T-cell (primary cell): ENCODE data around the gene FRMD1. TPM values are rescaled to one million over a fixed set of nuclear protein-coding genes. Genes with fewer than 3 reads are reported as not detected.

Experiments
- ATAC-seq, 4 experiments: fragments of 200-7000 bp in 3 of 4; fragments of 150-1000 bp in 1 of 4; cut with Tn5 transposase; replicated peaks in 1 of 4; 1 replicate in 3 of 4; 2 replicates in 1 of 4; pipeline ENCODE4 v1.10.0; 2021; ENCODE audit warnings: moderate library complexity in 3 of 4, mild to moderate bottlenecking in 2 of 4, moderate number of reproducible peaks in 1 of 4
- CTCF ChIA-PET, 2 donors: fragments of 300-600 bp; sonication (Branson Sonifier 250); formaldehyde crosslinking; loops; one replicate each; lab custom pipeline; 2022; ENCODE audit warnings: antibody characterized with exemption in 2 of 2; lab: Charles Lee
- POLR2A ChIA-PET, 2 donors: fragments of 300-600 bp; sonication (Branson Sonifier 250); formaldehyde crosslinking; loops; one replicate each; lab custom pipeline; 2022; ENCODE audit warnings: antibody characterized with exemption in 2 of 2; lab: Charles Lee
- DNase-seq, 35 experiments: peaks; one replicate each; pipeline versions ENCODE4 v3.0.0 to v3.0.0-alpha.2; 2013 to 2023
- H3K27ac ChIP-seq: one replicate; pipeline ENCODE4 v1.5.1; 2013; ENCODE audit warnings: low read length
- H3K27me3 ChIP-seq, 2 experiments: replicated peaks in 1 of 2; 1 replicate in 1 of 2; 2 replicates in 1 of 2; pipeline versions ENCODE4 v1.6.1 to v1.7.0; 2013; ENCODE audit warnings: low read length in 1 of 2, mixed read lengths in 1 of 2; ENCODE audit not compliant: control insufficient read depth in 2 of 2, insufficient read depth in 2 of 2; ENCODE audit errors: extremely low read depth in 1 of 2
- H3K36me3 ChIP-seq, 2 donors: 1 replicate in 1 of 2; 2 replicates in 1 of 2; pipeline versions ENCODE4 v1.6.1 to v1.7.0; 2013; ENCODE audit warnings: low read length in 1 of 2; ENCODE audit not compliant: control insufficient read depth in 2 of 2, insufficient read depth in 1 of 2; ENCODE audit errors: extremely low read depth in 1 of 2
- H3K4me1 ChIP-seq, 2 experiments: 1 replicate in 1 of 2; 2 replicates in 1 of 2; pipeline versions ENCODE4 v1.6.1 to v1.7.0; 2013; ENCODE audit warnings: low read length in 2 of 2, mixed read lengths in 1 of 2; ENCODE audit not compliant: insufficient read depth in 2 of 2, control insufficient read depth in 1 of 2; ENCODE audit errors: extremely low read depth in 1 of 2
- H3K4me3 ChIP-seq, 2 donors: 1 replicate in 1 of 2; 2 replicates in 1 of 2; pipeline versions ENCODE4 v1.5.1 to v1.7.0; 2013; ENCODE audit warnings: mild to moderate bottlenecking in 2 of 2, low read length in 1 of 2, moderate library complexity in 1 of 2; ENCODE audit not compliant: control insufficient read depth in 1 of 2; ENCODE audit errors: extremely low read depth in 1 of 2
- H3K9me3 ChIP-seq: 2 replicates; pipeline ENCODE4 v1.7.0; 2013
- H3K27ac Mint-ChIP-seq, 2 donors: one replicate each; pipeline ENCODE4 v1.8.0; 2020 to 2021; ENCODE audit warnings: mild to moderate bottlenecking in 2 of 2, mixed read lengths in 2 of 2
- H3K27me3 Mint-ChIP-seq, 2 donors: one replicate each; pipeline ENCODE4 v1.8.0; 2021 to 2022; ENCODE audit warnings: mixed read lengths in 2 of 2
- H3K36me3 Mint-ChIP-seq: one replicate; pipeline ENCODE4 v1.8.0; 2021; ENCODE audit warnings: mixed read lengths
- H3K4me1 Mint-ChIP-seq, 3 donors: one replicate each; pipeline ENCODE4 v1.8.0; 2020 to 2022; ENCODE audit warnings: mixed read lengths in 3 of 3, mild to moderate bottlenecking in 1 of 3
- H3K4me3 Mint-ChIP-seq, 3 donors: one replicate each; pipeline ENCODE4 v1.8.0; 2020 to 2022; ENCODE audit warnings: mild to moderate bottlenecking in 3 of 3, mixed read lengths in 3 of 3, moderate library complexity in 3 of 3
- H3K9me3 Mint-ChIP-seq, 3 donors: one replicate each; pipeline ENCODE4 v1.8.0; 2020 to 2022; ENCODE audit warnings: mixed read lengths in 3 of 3
- WGBS: methylation state at CpG from one replicate; pipeline ENCODE4 v1.1.5; 2013; ENCODE audit warnings: missing lambda C conversion rate; ENCODE audit not compliant: insufficient coverage; 5-methylcytosine and 5-hydroxymethylcytosine counted together
- total RNA-seq, 35 experiments: library from RNA in 6 of 35; stranded (reverse) in 6 of 35; fragments of 120-200 nt in 1 of 35; gene quantifications; one replicate each; pipeline versions ENCODE4 v1.2.1 to v1.2.4 and lab custom pipeline; 2013 to 2026

The FRMD1 gene
- total RNA-seq, 5 donors from 2014 or later (not counting 1 experiment from before 2014, with no cell fraction given), result not detected

GRCh38 chr6:168075216-168075615 lies 3.8 kb downstream of the FRMD1 start:
- peaks cover 0 to 14% of the 10 kb centered on the region in 2 experiments for H3K27me3 ChIP-seq
- H3K9me3 Mint-ChIP-seq, result peaks cover 0 to 6% (median 0%) of the 10 kb centered on the region in 3 donors
- no peak overlapping the region for H3K4me3 Mint-ChIP-seq
- no peaks in the 10 kb centered on the region for H3K4me1 Mint-ChIP-seq
- no peaks in the 10 kb centered on the region for H3K9me3 ChIP-seq
- H3K4me3 ChIP-seq, result no peak overlapping the region
- CTCF ChIA-PET, result no interaction called here
- POLR2A ChIA-PET, result no interaction called here
- H3K36me3 Mint-ChIP-seq, result no peaks in the 10 kb centered on the region
- H3K27ac Mint-ChIP-seq, result no peak overlapping the region
- no peaks in the 10 kb centered on the region for H3K4me1 ChIP-seq
- H3K27me3 Mint-ChIP-seq, result peaks cover 0 to 7% of the 10 kb centered on the region in 2 donors
- 100% methylated on average over 1 of the region's 13 CpGs for WGBS
- DNase-seq, result no peak
- ATAC-seq, result no peak
- no peak overlapping the region for H3K27ac ChIP-seq
- no peaks in the 10 kb centered on the region for H3K36me3 ChIP-seq

DNA sequence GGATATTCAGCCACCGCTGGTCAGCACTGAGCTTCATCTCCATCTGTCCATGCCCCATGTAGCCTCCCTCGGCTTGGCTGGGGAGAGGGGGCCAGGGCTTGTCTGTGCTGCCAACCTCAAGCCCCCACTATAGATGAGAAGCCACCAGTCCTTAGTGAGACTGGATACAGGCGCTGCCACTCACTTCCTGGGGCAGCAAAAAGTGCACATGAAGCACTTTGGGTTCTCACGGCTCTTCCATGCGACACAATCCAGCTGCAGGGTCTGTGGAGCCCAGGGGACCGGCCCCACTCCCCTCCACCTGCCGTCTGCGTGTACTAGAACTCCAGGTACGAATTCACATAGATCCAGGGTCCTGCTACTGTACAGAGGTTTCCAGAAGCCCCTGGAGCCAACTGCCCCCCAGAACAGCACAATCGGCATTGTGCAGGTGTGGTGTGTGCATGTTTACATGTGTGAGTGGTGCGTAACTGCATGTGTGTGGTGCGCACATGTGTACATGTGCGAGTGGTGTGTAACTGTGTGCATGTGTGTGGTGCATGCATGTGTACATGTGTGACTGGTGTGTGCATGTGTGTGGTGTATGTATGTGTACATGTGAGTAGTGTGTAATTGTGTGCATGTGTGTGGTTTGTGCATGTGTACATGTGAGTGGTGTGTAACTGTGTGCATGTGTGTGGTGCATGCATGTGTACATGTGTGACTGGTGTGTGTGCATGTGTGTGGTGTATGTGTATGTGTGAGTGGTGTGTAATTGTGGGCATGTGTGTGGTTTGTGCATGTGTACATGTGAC lies 4.9 kb downstream of the FRMD1 start:
- Histone ChIP-seq H3K9me3 (no peaks in the 10 kb centered on the region), H3K4me3 (no peak overlapping the region), H3K27ac (no peak overlapping the region), H3K27me3 (peaks cover 0 to 11% of the 10 kb centered on the region in 2 experiments), H3K36me3 (no peaks in the 10 kb centered on the region), H3K4me1 (no peaks in the 10 kb centered on the region)
- H3K36me3 Mint-ChIP-seq, result no peaks in the 10 kb centered on the region
- POLR2A ChIA-PET, result no interaction called here
- ATAC-seq, result no peak
- H3K27me3 Mint-ChIP-seq, result peaks cover 4 to 7% of the 10 kb centered on the region in 2 donors
- no peak for DNase-seq
- WGBS, result 82% methylated on average over 12 of the region's 13 CpGs
- CTCF ChIA-PET, result no interaction called here
- H3K4me1 Mint-ChIP-seq, result no peaks in the 10 kb centered on the region
- peaks cover 0 to 6% (median 0%) of the 10 kb centered on the region in 3 donors for H3K9me3 Mint-ChIP-seq
- no peak overlapping the region for H3K27ac Mint-ChIP-seq
- no peak overlapping the region for H3K4me3 Mint-ChIP-seq

- Mint-ChIP-seq H3K4me1 (no peaks in the 10 kb centered on the region), H3K9me3 (peaks cover 0 to 6% (median 0%) of the 10 kb centered on the region in 3 donors), H3K36me3 (no peaks in the 10 kb centered on the region), H3K4me3 (no peak overlapping the region), H3K27ac (no peak overlapping the region), H3K27me3 (peaks cover 4 to 7% of the 10 kb centered on the region in 2 donors)
- POLR2A ChIA-PET, result no interaction called here
- H3K9me3 ChIP-seq, result no peaks in the 10 kb centered on the region
- no peak overlapping the region for H3K4me3 ChIP-seq
- H3K36me3 ChIP-seq, result no peaks in the 10 kb centered on the region
- H3K4me1 ChIP-seq, result no peaks in the 10 kb centered on the region
- ATAC-seq (no peak), DNase-seq (no peak)
- no peak overlapping the region for H3K27ac ChIP-seq
- peaks cover 0 to 15% of the 10 kb centered on the region in 2 experiments for H3K27me3 ChIP-seq
- 57% methylated on average over 1 of the region's 4 CpGs for WGBS
- CTCF ChIA-PET, result no interaction called here
Observed at GRCh38 chr6:168072730-168073129, 6.3 kb downstream of the FRMD1 start.

GRCh38 chr6:168072261-168072660 lies 6.8 kb downstream of the FRMD1 start:
- Histone ChIP-seq H3K9me3 (no peaks in the 10 kb centered on the region), H3K4me3 (no peak overlapping the region), H3K27ac (no peak overlapping the region), H3K36me3 (no peaks in the 10 kb centered on the region), H3K4me1 (no peaks in the 10 kb centered on the region), H3K27me3 (peaks cover 0 to 15% of the 10 kb centered on the region in 2 experiments)
- ChIA-PET POLR2A (no interaction called here), CTCF (no interaction called here)
- H3K9me3 Mint-ChIP-seq, result peaks cover 0 to 6% (median 0%) of the 10 kb centered on the region in 3 donors
- H3K27ac Mint-ChIP-seq, result no peak overlapping the region
- ATAC-seq (no peak), DNase-seq (no peak)
- H3K27me3 Mint-ChIP-seq, result peaks cover 4 to 7% of the 10 kb centered on the region in 2 donors
- H3K4me3 Mint-ChIP-seq, result no peak overlapping the region
- H3K4me1 Mint-ChIP-seq, result no peaks in the 10 kb centered on the region
- H3K36me3 Mint-ChIP-seq, result no peaks in the 10 kb centered on the region
- 77% methylated on average over 21 of the region's 24 CpGs for WGBS

GRCh38 chr6:168071620-168072019 lies 7.4 kb downstream of the FRMD1 start:
- Mint-ChIP-seq H3K9me3 (peaks cover 0 to 4% (median 0%) of the 10 kb centered on the region in 3 donors), H3K36me3 (no peaks in the 10 kb centered on the region), H3K4me1 (no peaks in the 10 kb centered on the region), H3K27ac (no peak overlapping the region), H3K4me3 (no peak overlapping the region), H3K27me3 (peaks cover 4 to 7% of the 10 kb centered on the region in 2 donors)
- DNase-seq (no peak), ATAC-seq (no peak)
- CTCF ChIA-PET, result no interaction called here
- Histone ChIP-seq H3K4me1 (no peaks in the 10 kb centered on the region), H3K27me3 (peaks cover 0 to 15% of the 10 kb centered on the region in 2 experiments), H3K27ac (no peak overlapping the region), H3K9me3 (no peaks in the 10 kb centered on the region), H3K4me3 (no peak overlapping the region), H3K36me3 (no peaks in the 10 kb centered on the region)
- 82% methylated on average over 8 of the region's 9 CpGs for WGBS
- POLR2A ChIA-PET, result no interaction called here

- Mint-ChIP-seq H3K9me3 (no peaks in the 10 kb centered on the region), H3K36me3 (no peaks in the 10 kb centered on the region), H3K27ac (no peak overlapping the region), H3K4me3 (no peak overlapping the region), H3K27me3 (peaks cover 4 to 7% of the 10 kb centered on the region in 2 donors), H3K4me1 (no peaks in the 10 kb centered on the region)
- ATAC-seq (no peak), DNase-seq (no peak)
- POLR2A ChIA-PET, result no interaction called here
- Histone ChIP-seq H3K4me3 (no peak overlapping the region), H3K9me3 (no peaks in the 10 kb centered on the region), H3K27ac (no peak overlapping the region), H3K36me3 (no peaks in the 10 kb centered on the region), H3K4me1 (no peaks in the 10 kb centered on the region), H3K27me3 (peaks cover 0 to 15% of the 10 kb centered on the region in 2 experiments)
- WGBS, result 76% methylated on average over 7 of the region's 7 CpGs
- CTCF ChIA-PET, result no interaction called here
Observed at GRCh38 chr6:168070804-168071203, 8.2 kb downstream of the FRMD1 start.
